H9 (cell line): ENCODE data around the gene MIAT. TPM values are rescaled to one million over a fixed set of nuclear protein-coding genes. Genes with fewer than 3 reads are reported as not detected.

Source experiments
- DNase-seq: peaks from one replicate; pipeline ENCODE4 v3.0.0-alpha.2; 2017
- H2AFZ ChIP-seq: one replicate; pipeline ENCODE4 v1.6.1; 2013; ENCODE audit warnings: mild to moderate bottlenecking, low read length, control low read depth, moderate library complexity
- H2AK5ac ChIP-seq: 2 replicates; pipeline ENCODE4 v1.6.1; 2013; ENCODE audit warnings: low read length, control low read depth, mixed read lengths; ENCODE audit not compliant: insufficient read length
- H2BK120ac ChIP-seq: one replicate; pipeline ENCODE4 v1.6.1; 2013; ENCODE audit warnings: low read depth, mild to moderate bottlenecking, low read length, control low read depth, inconsistent platforms; ENCODE audit not compliant: poor library complexity, severe bottlenecking
- H2BK12ac ChIP-seq: 2 replicates; pipeline ENCODE4 v1.6.1; 2013; ENCODE audit warnings: low read length, control low read depth, mixed read lengths, low read depth; ENCODE audit not compliant: insufficient read length
- H2BK15ac ChIP-seq: 2 replicates; pipeline ENCODE4 v1.6.1; 2013; ENCODE audit warnings: low read depth, low read length, control low read depth
- H2BK20ac ChIP-seq: one replicate; pipeline ENCODE4 v1.6.1; 2013; ENCODE audit warnings: low read depth, mild to moderate bottlenecking, low read length, control low read depth, inconsistent platforms; ENCODE audit not compliant: poor library complexity, severe bottlenecking
- H2BK5ac ChIP-seq: 2 replicates; pipeline ENCODE4 v1.6.1; 2013; ENCODE audit warnings: low read length, control low read depth, mixed read lengths; ENCODE audit not compliant: insufficient read length
- H3K14ac ChIP-seq: 2 replicates; pipeline ENCODE4 v1.6.1; 2013; ENCODE audit warnings: low read length, control low read depth; ENCODE audit not compliant: insufficient read depth
- H3K18ac ChIP-seq: 2 replicates; pipeline ENCODE4 v1.6.1; 2013; ENCODE audit warnings: low read depth, mild to moderate bottlenecking, mixed read lengths, low read length, control low read depth; ENCODE audit not compliant: insufficient read length
- H3K23ac ChIP-seq: 2 replicates; pipeline ENCODE4 v1.6.1; 2013; ENCODE audit warnings: low read length, control low read depth, mixed read lengths, low read depth; ENCODE audit not compliant: insufficient read length
- H3K23me2 ChIP-seq: 2 replicates; pipeline ENCODE4 v1.6.1; 2013; ENCODE audit warnings: low read depth, mild to moderate bottlenecking, mixed read lengths, low read length, control low read depth; ENCODE audit not compliant: insufficient read length, poor library complexity, severe bottlenecking
- H3K27ac ChIP-seq: 2 replicates; pipeline ENCODE4 v1.5.1; 2013; ENCODE audit warnings: low read length, control low read depth, mixed read lengths, low read depth; ENCODE audit not compliant: insufficient read length
- H3K27me3 ChIP-seq: 2 replicates; pipeline ENCODE4 v1.6.1; 2013; ENCODE audit warnings: low read length, control low read depth, inconsistent platforms; ENCODE audit not compliant: insufficient read depth
- H3K4ac ChIP-seq: 2 replicates; pipeline ENCODE4 v1.6.1; 2013; ENCODE audit warnings: low read depth, mild to moderate bottlenecking, control low read depth, inconsistent platforms, low read length, moderate library complexity
- H3K4me1 ChIP-seq: 2 replicates; pipeline ENCODE4 v1.6.1; 2013; ENCODE audit warnings: low read length, control low read depth, inconsistent platforms; ENCODE audit not compliant: insufficient read depth
- H3K4me2 ChIP-seq: 2 replicates; pipeline ENCODE4 v1.6.1; 2013; ENCODE audit warnings: low read length, control low read depth, mixed read lengths; ENCODE audit not compliant: insufficient read length, insufficient read depth
- H3K56ac ChIP-seq: 2 replicates; pipeline ENCODE4 v1.6.1; 2013; ENCODE audit warnings: low read depth, mild to moderate bottlenecking, mixed read lengths, low read length, control low read depth; ENCODE audit not compliant: insufficient read length
- H3K79me1 ChIP-seq: 2 replicates; pipeline ENCODE4 v1.6.1; 2013; ENCODE audit warnings: low read depth, mild to moderate bottlenecking, moderate library complexity, low read length, control low read depth, inconsistent platforms; ENCODE audit not compliant: insufficient read depth, poor library complexity, severe bottlenecking
- H3K79me2 ChIP-seq: 2 replicates; pipeline ENCODE4 v1.6.1; 2013; ENCODE audit warnings: low read length, control low read depth, inconsistent platforms; ENCODE audit not compliant: insufficient read depth
- H3K9ac ChIP-seq: 2 replicates; pipeline ENCODE4 v1.6.1; 2013; ENCODE audit warnings: low read length, control low read depth, mixed read lengths; ENCODE audit not compliant: insufficient read length; ENCODE audit errors: extremely low read depth
- H3K9me3 ChIP-seq: one replicate; pipeline ENCODE4 v1.6.1; 2013; ENCODE audit warnings: low read depth, low read length, inconsistent platforms; ENCODE audit not compliant: control insufficient read depth
- H3T11ph ChIP-seq: one replicate; pipeline ENCODE4 v1.6.1; 2013; ENCODE audit warnings: mild to moderate bottlenecking, low read length, control low read depth, inconsistent platforms
- H4K20me1 ChIP-seq: one replicate; pipeline ENCODE4 v1.6.1; 2013; ENCODE audit not compliant: control insufficient read depth, insufficient read length, insufficient read depth
- H4K5ac ChIP-seq: 2 replicates; pipeline ENCODE4 v1.6.1; 2013; ENCODE audit warnings: low read depth, mild to moderate bottlenecking, mixed read lengths, low read length, control low read depth; ENCODE audit not compliant: insufficient read length
- H4K8ac ChIP-seq: replicated peaks from 2 replicates; pipeline ENCODE4 v1.6.1; 2013; ENCODE audit warnings: low read length, control low read depth, mixed read lengths, low read depth; ENCODE audit not compliant: insufficient read length
- H4K91ac ChIP-seq: 2 replicates; pipeline ENCODE4 v1.6.1; 2013; ENCODE audit warnings: low read depth, mild to moderate bottlenecking, moderate library complexity, mixed read lengths, low read length, control low read depth; ENCODE audit not compliant: insufficient read length
- H3K27ac Mint-ChIP-seq, 3 experiments: 2 replicates in 2 of 3; 3 replicates in 1 of 3; pipeline ENCODE4 v1.8.0; 2020 to 2021; ENCODE audit warnings: mixed read lengths in 3 of 3, mild to moderate bottlenecking in 1 of 3, moderate library complexity in 1 of 3
- H3K27me3 Mint-ChIP-seq: 2 replicates; pipeline ENCODE4 v1.8.0; 2021; ENCODE audit warnings: low read depth, mild to moderate bottlenecking, moderate library complexity, mixed read lengths
- H3K36me3 Mint-ChIP-seq, 3 experiments: 2 replicates in 2 of 3; 3 replicates in 1 of 3; pipeline ENCODE4 v1.8.0; 2020 to 2021; ENCODE audit warnings: low read depth in 3 of 3, mixed read lengths in 3 of 3; ENCODE audit not compliant: insufficient read depth in 1 of 3
- H3K4me1 Mint-ChIP-seq, 2 experiments: 2 replicates each; pipeline ENCODE4 v1.8.0; 2020; ENCODE audit warnings: mixed read lengths in 2 of 2
- H3K4me3 Mint-ChIP-seq, 2 experiments: 2 replicates in 1 of 2; 3 replicates in 1 of 2; pipeline ENCODE4 v1.8.0; 2020 to 2021; ENCODE audit warnings: mild to moderate bottlenecking in 2 of 2, mixed read lengths in 2 of 2, moderate library complexity in 1 of 2
- H3K9me3 Mint-ChIP-seq, 2 experiments: 2 replicates in 1 of 2; 3 replicates in 1 of 2; pipeline ENCODE4 v1.8.0; 2020; ENCODE audit warnings: mild to moderate bottlenecking in 2 of 2, mixed read lengths in 2 of 2, moderate library complexity in 1 of 2
- WGBS: extraction: QIAGEN DNeasy Blood & Tissue Kit; methylation state at CpG from one replicate; pipeline ENCODE4 v1.1.7; 2013; ENCODE audit warnings: missing lambda C conversion rate, low lambda C conversion rate, mixed read lengths; ENCODE audit not compliant: insufficient read length; ENCODE audit errors: extremely low coverage; 5-methylcytosine and 5-hydroxymethylcytosine counted together
- total RNA-seq: library from RNA; stranded (reverse); gene quantifications from 2 replicates; pipeline ENCODE4 v1.2.1, GENCODE V29; 2021
- TF ChIP-seq, protein P1 (sequence below): fragments of 200-600 bp; sonication (generic); conservative IDR thresholded peaks from 3 replicates; pipeline ENCODE4 v1.8.0; 2021; ENCODE audit warnings: antibody characterized with exemption, mild to moderate bottlenecking

The MIAT gene
- total RNA-seq, 1 experiment from 2014 or later: 85.6 TPM

DNA sequence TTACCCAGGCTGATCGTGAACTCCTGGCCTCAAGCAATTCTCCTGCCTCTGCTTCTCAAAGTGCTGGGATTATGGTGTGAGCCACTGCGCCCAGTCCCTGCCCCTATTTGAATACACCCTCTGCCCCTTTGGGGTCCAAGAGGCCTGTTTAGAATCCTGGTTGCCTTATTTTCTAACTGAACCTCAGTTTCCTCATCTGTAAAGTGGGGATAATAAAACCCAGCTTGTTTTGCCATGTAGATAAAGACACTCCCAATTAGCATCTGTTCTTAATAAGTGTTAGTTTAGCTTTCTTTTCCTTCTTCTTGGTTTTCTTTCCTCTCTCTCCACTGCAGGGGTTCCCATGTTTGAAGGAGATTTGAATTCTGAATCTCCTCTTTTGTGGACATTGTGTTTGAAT is 4.8 kb downstream of the MIAT start:
- no peak overlapping the region for H3K27ac ChIP-seq
- peaks cover 25 to 65% (median 45%) of the 10 kb centered on the region in 3 experiments; a peak in 6 of 7 replicates for H3K36me3 Mint-ChIP-seq
- no peak overlapping the region for H3K18ac ChIP-seq
- no peak overlapping the region for H4K91ac ChIP-seq
- no peak overlapping the region for H2AK5ac ChIP-seq
- no peak overlapping the region for H2BK20ac ChIP-seq
- no peak overlapping the region for H2BK12ac ChIP-seq
- no peak overlapping the region for H3K4me2 ChIP-seq
- H4K8ac ChIP-seq: no peak overlapping the region
- H3K27ac Mint-ChIP-seq: peak overlapping the region in 2 of 3 experiments; percentile 2 to 92; a peak in 4 of 7 replicates
- no peak for DNase-seq
- no peak overlapping the region for H4K5ac ChIP-seq
- H3K9me3 Mint-ChIP-seq: no peaks in the 10 kb centered on the region; a peak in 1 of 5 replicates
- no peaks in the 10 kb centered on the region for H3K9me3 ChIP-seq
- no peaks in the 10 kb centered on the region; the same call in 1 of the 2 replicates for H3K79me2 ChIP-seq
- H3K4me3 Mint-ChIP-seq: no peak overlapping the region
- no peaks in the 10 kb centered on the region for H3K79me1 ChIP-seq
- H3K27me3 Mint-ChIP-seq: peaks cover 8% of the 10 kb centered on the region
- peaks cover 12% of the 10 kb centered on the region for H3K23me2 ChIP-seq
- H3T11ph ChIP-seq: no peak overlapping the region
- H2BK120ac ChIP-seq: no peak overlapping the region
- H3K27me3 ChIP-seq: no peaks in the 10 kb centered on the region
- no peak overlapping the region for H2BK15ac ChIP-seq
- H4K20me1 ChIP-seq: no peaks in the 10 kb centered on the region
- no peak overlapping the region for H3K9ac ChIP-seq
- no peaks in the 10 kb centered on the region; the same call in 1 of the 2 replicates for H3K4me1 ChIP-seq
- no peak overlapping the region for H3K14ac ChIP-seq
- WGBS: no CpG with 5 or more reads among the region's 2 CpGs
- H3K4ac ChIP-seq: no peak overlapping the region
- TF ChIP-seq, protein P1, sequence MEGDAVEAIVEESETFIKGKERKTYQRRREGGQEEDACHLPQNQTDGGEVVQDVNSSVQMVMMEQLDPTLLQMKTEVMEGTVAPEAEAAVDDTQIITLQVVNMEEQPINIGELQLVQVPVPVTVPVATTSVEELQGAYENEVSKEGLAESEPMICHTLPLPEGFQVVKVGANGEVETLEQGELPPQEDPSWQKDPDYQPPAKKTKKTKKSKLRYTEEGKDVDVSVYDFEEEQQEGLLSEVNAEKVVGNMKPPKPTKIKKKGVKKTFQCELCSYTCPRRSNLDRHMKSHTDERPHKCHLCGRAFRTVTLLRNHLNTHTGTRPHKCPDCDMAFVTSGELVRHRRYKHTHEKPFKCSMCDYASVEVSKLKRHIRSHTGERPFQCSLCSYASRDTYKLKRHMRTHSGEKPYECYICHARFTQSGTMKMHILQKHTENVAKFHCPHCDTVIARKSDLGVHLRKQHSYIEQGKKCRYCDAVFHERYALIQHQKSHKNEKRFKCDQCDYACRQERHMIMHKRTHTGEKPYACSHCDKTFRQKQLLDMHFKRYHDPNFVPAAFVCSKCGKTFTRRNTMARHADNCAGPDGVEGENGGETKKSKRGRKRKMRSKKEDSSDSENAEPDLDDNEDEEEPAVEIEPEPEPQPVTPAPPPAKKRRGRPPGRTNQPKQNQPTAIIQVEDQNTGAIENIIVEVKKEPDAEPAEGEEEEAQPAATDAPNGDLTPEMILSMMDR: no peak
- H2AFZ ChIP-seq: no peak overlapping the region
- H3K56ac ChIP-seq: no peak overlapping the region
- no peak overlapping the region for H3K23ac ChIP-seq
- H3K4me1 Mint-ChIP-seq: peaks cover 43 to 64% of the 10 kb centered on the region in 2 experiments
- H2BK5ac ChIP-seq: no peak overlapping the region
